Neural crest cell (in vitro differentiated cells): ENCODE results near the gene KRT9. TPM values are rescaled to one million over a fixed set of nuclear protein-coding genes. Genes with fewer than 3 reads are reported as not detected.
A peak's percentile ranks its signal among the peaks of the same experiment; 100 is the strongest.

Experiments
- DNase-seq: peaks from one replicate; pipeline ENCODE4 v3.0.0; 2021; ENCODE audit warnings: low read depth, mixed read lengths, low spot score
- H3K27ac Mint-ChIP-seq: one replicate; pipeline ENCODE4 v1.8.0; 2021; ENCODE audit warnings: mild to moderate bottlenecking, mixed read lengths; ENCODE audit not compliant: unreplicated experiment
- H3K27me3 Mint-ChIP-seq: 2 replicates; pipeline ENCODE4 v1.8.0; 2021; ENCODE audit warnings: low read depth, mild to moderate bottlenecking, mixed read lengths
- H3K36me3 Mint-ChIP-seq: 2 replicates; pipeline ENCODE4 v1.8.0; 2021; ENCODE audit warnings: low read depth, mild to moderate bottlenecking, mixed read lengths
- H3K4me1 Mint-ChIP-seq: 2 replicates; pipeline ENCODE4 v1.8.0; 2021; ENCODE audit warnings: mixed read lengths
- H3K4me3 Mint-ChIP-seq: one replicate; pipeline ENCODE4 v1.8.0; 2021; ENCODE audit warnings: mild to moderate bottlenecking, mixed read lengths
- H3K9me3 Mint-ChIP-seq: 2 replicates; pipeline ENCODE4 v1.8.0; 2021; ENCODE audit warnings: mixed read lengths
- total RNA-seq: library from RNA; stranded (reverse); gene quantifications from 2 replicates; pipeline ENCODE4 v1.2.1, GENCODE V29; 2021
- TF ChIP-seq, protein P1 (sequence below): fragments of 200-600 bp; sonication (generic); conservative IDR thresholded peaks from 2 replicates; pipeline ENCODE4 v1.5.0; 2021; ENCODE audit warnings: antibody characterized with exemption, mild to moderate bottlenecking

KRT9 gene
- total RNA-seq, 1 donor from 2014 or later = not detected

DNA sequence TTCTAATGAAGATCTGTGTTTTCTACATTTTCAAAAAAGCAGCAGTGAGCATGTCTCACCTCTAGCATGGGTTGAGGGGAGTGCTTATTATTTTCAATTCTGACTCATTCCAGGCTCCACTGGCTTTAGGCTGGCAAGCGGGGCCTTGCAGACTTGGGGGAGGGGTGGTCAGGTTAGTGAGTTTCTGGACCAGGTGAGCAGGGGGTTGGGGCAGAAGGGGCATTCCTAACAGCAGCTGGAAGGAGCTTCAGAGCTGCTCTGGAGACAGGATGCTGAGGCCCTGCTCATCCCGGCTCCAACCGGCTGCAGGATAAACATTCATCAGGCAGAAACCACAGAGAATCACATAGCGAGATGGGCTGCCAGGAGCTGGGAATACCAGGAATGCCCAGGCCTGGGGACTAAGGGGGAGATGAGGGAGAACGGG, 33.3 kb downstream of the KRT9 start:
- TF ChIP-seq, protein P1, sequence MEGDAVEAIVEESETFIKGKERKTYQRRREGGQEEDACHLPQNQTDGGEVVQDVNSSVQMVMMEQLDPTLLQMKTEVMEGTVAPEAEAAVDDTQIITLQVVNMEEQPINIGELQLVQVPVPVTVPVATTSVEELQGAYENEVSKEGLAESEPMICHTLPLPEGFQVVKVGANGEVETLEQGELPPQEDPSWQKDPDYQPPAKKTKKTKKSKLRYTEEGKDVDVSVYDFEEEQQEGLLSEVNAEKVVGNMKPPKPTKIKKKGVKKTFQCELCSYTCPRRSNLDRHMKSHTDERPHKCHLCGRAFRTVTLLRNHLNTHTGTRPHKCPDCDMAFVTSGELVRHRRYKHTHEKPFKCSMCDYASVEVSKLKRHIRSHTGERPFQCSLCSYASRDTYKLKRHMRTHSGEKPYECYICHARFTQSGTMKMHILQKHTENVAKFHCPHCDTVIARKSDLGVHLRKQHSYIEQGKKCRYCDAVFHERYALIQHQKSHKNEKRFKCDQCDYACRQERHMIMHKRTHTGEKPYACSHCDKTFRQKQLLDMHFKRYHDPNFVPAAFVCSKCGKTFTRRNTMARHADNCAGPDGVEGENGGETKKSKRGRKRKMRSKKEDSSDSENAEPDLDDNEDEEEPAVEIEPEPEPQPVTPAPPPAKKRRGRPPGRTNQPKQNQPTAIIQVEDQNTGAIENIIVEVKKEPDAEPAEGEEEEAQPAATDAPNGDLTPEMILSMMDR = no peak
- Mint-ChIP-seq H3K9me3 (no peaks in the 10 kb centered on the region), H3K4me3 (no peak overlapping the region), H3K27ac (no peak overlapping the region), H3K36me3 (no peaks in the 10 kb centered on the region), H3K4me1 (no peaks in the 10 kb centered on the region), H3K27me3 (peaks cover 6% of the 10 kb centered on the region)
- no peak for DNase-seq

DNA sequence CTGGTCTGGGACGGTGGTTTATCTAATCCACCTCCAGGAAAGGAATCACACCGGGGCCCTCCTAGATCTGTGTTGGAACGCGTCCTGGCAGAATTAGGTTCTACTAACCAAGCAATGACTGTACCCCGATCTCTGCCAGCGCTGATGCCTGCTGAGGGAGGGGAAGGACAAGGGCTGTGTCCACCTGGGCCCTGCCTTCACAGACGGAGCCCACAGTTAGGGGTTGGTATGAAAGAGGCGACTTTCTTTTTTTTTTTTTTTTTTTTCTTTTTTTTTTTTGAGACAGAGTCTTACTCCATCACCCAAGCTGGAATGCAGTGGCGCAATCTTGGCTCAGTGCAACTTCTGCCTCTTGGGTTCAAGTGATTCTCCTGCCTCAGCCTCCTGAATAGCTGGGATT, 33.9 kb downstream of the KRT9 start:
- TF ChIP-seq, protein P1 = no peak
- Mint-ChIP-seq H3K27me3 (peaks cover 9% of the 10 kb centered on the region), H3K4me1 (no peaks in the 10 kb centered on the region), H3K36me3 (no peaks in the 10 kb centered on the region), H3K27ac (no peak overlapping the region), H3K9me3 (no peaks in the 10 kb centered on the region), H3K4me3 (no peak overlapping the region)
- DNase-seq = no peak

DNA sequence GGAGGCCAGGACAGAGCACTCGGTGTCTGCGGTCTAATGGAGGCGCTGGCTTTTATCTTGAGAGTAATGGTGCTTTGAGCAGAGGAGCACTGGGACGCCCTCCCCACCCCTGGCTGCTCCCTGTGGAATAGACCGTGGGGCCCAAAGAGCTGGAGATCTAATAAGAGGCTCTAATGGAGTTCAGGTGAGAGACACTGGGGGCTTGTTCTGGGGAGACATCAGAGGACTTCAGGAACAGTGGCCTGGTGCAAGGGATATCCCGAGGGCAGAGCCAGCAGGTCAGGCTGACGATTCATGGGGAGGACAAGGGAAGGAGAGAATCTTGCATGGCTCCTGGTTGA, 34.3 kb downstream of the KRT9 start:
- Mint-ChIP-seq H3K9me3 (no peaks in the 10 kb centered on the region), H3K4me1 (no peaks in the 10 kb centered on the region), H3K4me3 (no peak overlapping the region), H3K36me3 (no peaks in the 10 kb centered on the region), H3K27me3 (peaks cover 13% of the 10 kb centered on the region), H3K27ac (peak overlapping the region; percentile 19)
- DNase-seq = no peak
- TF ChIP-seq, protein P1 = no peak

DNA sequence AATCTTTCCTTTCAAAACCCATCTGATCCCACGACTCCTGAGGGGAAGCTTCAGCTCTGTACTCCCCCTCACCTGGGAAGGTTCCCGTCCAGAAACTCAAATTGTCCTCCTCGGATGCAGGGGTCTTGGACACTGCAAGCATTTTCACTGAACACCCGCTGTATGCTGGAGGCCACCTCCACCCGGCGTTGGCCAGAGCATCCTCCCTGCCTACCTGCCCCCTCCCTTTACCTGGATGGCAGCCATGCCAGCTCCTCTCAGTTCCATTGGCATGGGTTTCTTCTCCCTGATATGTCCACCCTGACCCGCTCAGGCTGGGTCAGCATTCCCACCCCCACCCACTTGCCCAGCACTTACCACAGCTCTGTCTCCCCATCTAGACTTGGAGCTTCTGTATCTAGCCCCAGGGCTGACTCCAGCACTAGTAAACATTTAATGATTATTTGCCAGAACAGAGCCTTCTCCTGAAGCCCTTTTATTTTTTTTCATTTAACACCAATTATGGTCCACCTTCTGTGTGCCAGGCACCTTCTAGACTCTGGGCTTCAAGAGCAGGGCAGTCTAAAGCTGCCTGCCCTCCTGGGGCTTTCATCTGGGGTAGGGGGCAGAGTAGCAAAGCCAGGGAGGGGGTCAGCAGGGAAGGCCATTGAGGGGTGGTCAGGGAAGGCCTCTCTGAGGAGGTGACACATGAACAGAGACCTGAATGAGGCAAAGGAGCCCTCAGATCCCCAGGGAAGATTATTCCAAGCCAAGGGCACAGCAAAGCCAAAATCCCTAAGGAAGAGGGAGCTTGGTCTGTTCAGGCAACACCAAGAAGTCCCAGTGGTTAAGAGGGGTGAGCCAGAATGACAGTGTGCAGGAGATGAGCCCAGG, 34.9 kb downstream of the KRT9 start:
- DNase-seq = no peak
- no peaks in the 10 kb centered on the region for H3K4me1 Mint-ChIP-seq
- H3K9me3 Mint-ChIP-seq = no peaks in the 10 kb centered on the region
- TF ChIP-seq, protein P1 = no peak
- H3K4me3 Mint-ChIP-seq = no peak overlapping the region
- H3K27me3 Mint-ChIP-seq = peaks cover 19% of the 10 kb centered on the region
- H3K36me3 Mint-ChIP-seq = no peaks in the 10 kb centered on the region
- H3K27ac Mint-ChIP-seq = peak overlapping the region; percentile 19

DNA sequence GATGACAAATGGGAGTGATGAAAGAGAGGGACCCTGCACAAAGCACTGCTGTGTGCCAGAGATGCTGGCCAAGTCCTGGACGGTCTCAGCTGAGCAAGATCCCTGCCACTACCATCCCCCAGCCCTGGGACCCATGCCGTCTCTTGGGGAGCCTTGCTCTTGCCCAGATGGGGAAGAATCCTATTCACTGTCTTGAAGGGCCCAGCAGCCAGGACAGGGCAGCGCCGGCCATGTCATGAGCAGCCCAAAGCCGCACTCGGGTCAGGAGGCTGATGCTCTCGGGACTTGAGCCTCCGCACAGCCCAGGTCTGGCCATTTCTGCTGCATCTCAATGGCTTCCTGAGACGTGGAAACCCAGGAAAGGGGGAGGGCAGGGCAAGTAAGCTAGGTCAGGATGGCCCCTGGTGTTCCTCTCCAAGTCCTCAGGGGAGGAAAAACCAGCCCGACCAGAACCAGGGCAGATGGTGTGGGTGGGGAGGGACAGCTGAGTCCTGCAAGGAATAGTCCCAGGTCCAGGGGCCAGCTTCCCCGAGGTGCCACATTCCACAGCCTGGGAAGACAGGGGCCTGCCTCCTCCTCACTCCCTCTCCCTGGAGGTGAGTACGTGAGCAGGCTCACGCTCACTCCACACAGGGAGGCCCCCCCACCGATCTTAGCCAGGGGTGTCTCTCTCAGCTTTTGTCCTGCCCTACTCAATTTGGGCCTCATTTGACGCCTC, 35.9 kb downstream of the KRT9 start:
- no peak overlapping the region for H3K4me3 Mint-ChIP-seq
- TF ChIP-seq, protein P1 = no peak
- no peaks in the 10 kb centered on the region for H3K4me1 Mint-ChIP-seq
- no peak overlapping the region for H3K27ac Mint-ChIP-seq
- H3K36me3 Mint-ChIP-seq = no peaks in the 10 kb centered on the region
- peaks cover 28% of the 10 kb centered on the region for H3K27me3 Mint-ChIP-seq
- DNase-seq = no peak
- no peaks in the 10 kb centered on the region for H3K9me3 Mint-ChIP-seq
